C4-2B (cell line): ENCODE measurements around the gene SMAD1.

Experiments used
- CTCF ChIP-seq: fragments of 450-650 bp; conservative IDR thresholded peaks from 2 replicates; pipeline ENCODE4 v1.5.1; 2017; ENCODE audit warnings: mild to moderate bottlenecking
- ZFX ChIP-seq: fragments of 450-650 bp; IDR thresholded peaks from 2 replicates; pipeline ENCODE4 v1.6.1; 2017

- TF ChIP-seq CTCF = no peak
- TF ChIP-seq ZFX = no peak
Observed at GRCh38 chr4:145523117-145523516, 41.5 kb downstream of the SMAD1 start.
